IMR-90 (cell line): ENCODE data around the gene GRB14. TPM values are rescaled to one million over a fixed set of nuclear protein-coding genes. Genes with fewer than 3 reads are reported as not detected.

Experiments
- ATAC-seq: fragments of 200-7000 bp; cut with Tn5 transposase; 2 replicates; pipeline ENCODE4 v1.9.1; 2020; ENCODE audit warnings: low read depth, mild to moderate bottlenecking, moderate library complexity
- BruUV-seq: library from RNA; stranded (reverse); fragments of 400-500 nt; replicated peaks from 2 replicates; lab custom pipeline; 2021; lab: Mats Ljungman, UMichigan
- CTCF ChIA-PET: fragments of 300-600 bp; formaldehyde crosslinking; extraction: SDS; loops from one replicate; lab custom pipeline; 2021; ENCODE audit warnings: antibody characterized with exemption; lab: Yijun Ruan, JAX
- POLR2A ChIA-PET: fragments of 300-600 bp; sonication (Branson Sonifier 250); formaldehyde crosslinking; loops from one replicate; lab custom pipeline; 2022; ENCODE audit warnings: antibody characterized with exemption; ENCODE audit not compliant: unreplicated experiment; lab: Charles Lee
- DNase-seq: peaks from one replicate; pipeline ENCODE4 v3.0.0; 2013
- H2AFZ ChIP-seq: replicated peaks from 2 replicates; pipeline ENCODE3; 2013; ENCODE audit warnings: low read length, mild to moderate bottlenecking; ENCODE audit not compliant: poor library complexity
- H2AK5ac ChIP-seq: 2 replicates; pipeline ENCODE4 v1.6.1; 2013; ENCODE audit warnings: low read depth, low read length, inconsistent platforms
- H2AK9ac ChIP-seq: replicated peaks from 2 replicates; pipeline ENCODE3; 2013; ENCODE audit warnings: mild to moderate bottlenecking, low read depth, low read length, moderate library complexity; ENCODE audit not compliant: poor library complexity
- H2BK120ac ChIP-seq: 2 replicates; pipeline ENCODE4 v1.6.1; 2013; ENCODE audit warnings: low read depth, low read length, inconsistent platforms
- H2BK15ac ChIP-seq: 3 replicates; pipeline ENCODE4 v1.6.1; 2013; ENCODE audit warnings: low read depth, low read length, inconsistent platforms
- H2BK20ac ChIP-seq: 2 replicates; pipeline ENCODE4 v1.6.1; 2013; ENCODE audit warnings: low read depth, mild to moderate bottlenecking, inconsistent platforms, low read length, moderate library complexity
- H2BK5ac ChIP-seq: 2 replicates; pipeline ENCODE4 v1.6.1; 2013; ENCODE audit warnings: mild to moderate bottlenecking, low read depth, low read length, inconsistent platforms; ENCODE audit not compliant: poor library complexity, severe bottlenecking
- H3K14ac ChIP-seq: replicated peaks from 2 replicates; pipeline ENCODE4 v1.6.1; 2013; ENCODE audit warnings: low read depth, low read length, inconsistent platforms
- H3K18ac ChIP-seq: 2 replicates; pipeline ENCODE4 v1.6.1; 2013; ENCODE audit warnings: low read depth, low read length, control low read depth
- H3K23ac ChIP-seq: 2 replicates; pipeline ENCODE4 v1.6.1; 2013; ENCODE audit warnings: low read depth, low read length, inconsistent platforms
- H3K27ac ChIP-seq: 2 replicates; pipeline ENCODE4 v1.5.1; 2013; ENCODE audit warnings: mild to moderate bottlenecking, control low read depth, low read length; ENCODE audit not compliant: insufficient read depth
- H3K27me3 ChIP-seq: 2 replicates; pipeline ENCODE4 v1.6.1; 2013; ENCODE audit warnings: low read length; ENCODE audit not compliant: control insufficient read depth, insufficient read depth
- H3K36me3 ChIP-seq: 2 replicates; pipeline ENCODE4 v1.6.1; 2013; ENCODE audit warnings: low read length, mixed read lengths; ENCODE audit not compliant: control insufficient read depth, insufficient read depth
- H3K4ac ChIP-seq: 2 replicates; pipeline ENCODE4 v1.6.1; 2013; ENCODE audit warnings: low read depth, low read length, inconsistent platforms
- H3K4me1 ChIP-seq: 2 replicates; pipeline ENCODE4 v1.6.1; 2013; ENCODE audit warnings: low read length, mixed read lengths; ENCODE audit not compliant: control insufficient read depth, insufficient read depth
- H3K4me2 ChIP-seq: 2 replicates; pipeline ENCODE4 v1.6.1; 2013; ENCODE audit warnings: low read depth, mild to moderate bottlenecking, control low read depth, low read length, moderate library complexity
- H3K4me3 ChIP-seq: 2 replicates; pipeline ENCODE4 v1.5.1; 2013; ENCODE audit warnings: low read depth, mild to moderate bottlenecking, control low read depth, low read length, moderate library complexity; ENCODE audit not compliant: insufficient read depth
- H3K56ac ChIP-seq: 2 replicates; pipeline ENCODE4 v1.6.1; 2013; ENCODE audit warnings: low read length, inconsistent platforms; ENCODE audit not compliant: insufficient read depth; ENCODE audit errors: extremely low read depth
- H3K79me1 ChIP-seq, 2 experiments: 2 replicates each; pipeline ENCODE4 v1.6.1; 2013; ENCODE audit warnings: low read length in 2 of 2, inconsistent platforms in 1 of 2, low read depth in 1 of 2
- H3K9ac ChIP-seq: 2 replicates; pipeline ENCODE4 v1.6.1; 2013; ENCODE audit warnings: low read depth, low read length, control low read depth
- H3K9me1 ChIP-seq: 2 replicates; pipeline ENCODE4 v1.6.1; 2013; ENCODE audit warnings: low read length, inconsistent platforms; ENCODE audit not compliant: insufficient read depth
- H3K9me3 ChIP-seq: 2 replicates; pipeline ENCODE4 v1.6.1; 2013; ENCODE audit warnings: low read length; ENCODE audit not compliant: control insufficient read depth, insufficient read depth
- H4K20me1 ChIP-seq: 2 replicates; pipeline ENCODE4 v1.6.1; 2013; ENCODE audit warnings: low read length, inconsistent platforms; ENCODE audit not compliant: insufficient read depth
- H4K5ac ChIP-seq: 2 replicates; pipeline ENCODE4 v1.6.1; 2013; ENCODE audit warnings: mild to moderate bottlenecking, low read depth, low read length, control low read depth
- H4K8ac ChIP-seq, 2 experiments: 2 replicates each; pipeline ENCODE4 v1.6.1; 2013; ENCODE audit warnings: low read depth in 2 of 2, low read length in 2 of 2, control low read depth in 1 of 2, inconsistent platforms in 1 of 2
- H4K91ac ChIP-seq: 2 replicates; pipeline ENCODE4 v1.6.1; 2013; ENCODE audit warnings: low read depth, low read length, inconsistent platforms; ENCODE audit not compliant: insufficient read depth
- BHLHE40 ChIP-seq: fragments of 150-350 bp; IDR thresholded peaks from 2 replicates; pipeline ENCODE4 v1.6.1; 2016; ENCODE audit warnings: mild to moderate bottlenecking, low read depth, low read length
- CEBPB ChIP-seq: IDR thresholded peaks from 2 replicates; pipeline ENCODE4 v1.6.1; 2012; ENCODE audit warnings: low read depth, low read length, improper control_type of control experiment
- CHD1 ChIP-seq: IDR thresholded peaks from 2 replicates; pipeline ENCODE4 v1.6.1; 2012; ENCODE audit warnings: low read depth, low read length, improper control_type of control experiment
- ELK1 ChIP-seq: fragments of 150-350 bp; IDR thresholded peaks from 2 replicates; pipeline ENCODE4 v1.6.1; 2016; ENCODE audit warnings: low read depth, mild to moderate bottlenecking, low read length, moderate library complexity, borderline replicate concordance
- FOS ChIP-seq: fragments of 150-350 bp; IDR thresholded peaks from 2 replicates; pipeline ENCODE4 v1.6.1; 2016; ENCODE audit warnings: low read depth, low read length
- MAFK ChIP-seq: IDR thresholded peaks from 2 replicates; pipeline ENCODE4 v1.6.1; 2012; ENCODE audit warnings: low read depth, low read length, improper control_type of control experiment
- MAZ ChIP-seq: IDR thresholded peaks from 2 replicates; pipeline ENCODE4 v1.6.1; 2012; ENCODE audit warnings: low read depth, mild to moderate bottlenecking, low read length, improper control_type of control experiment, moderate library complexity, borderline replicate concordance
- MXI1 ChIP-seq: IDR thresholded peaks from 2 replicates; pipeline ENCODE4 v1.6.1; 2012; ENCODE audit warnings: low read depth, mild to moderate bottlenecking, low read length, moderate library complexity, borderline replicate concordance
- NFE2L2 ChIP-seq: fragments of 150-350 bp; IDR thresholded peaks from 2 replicates; pipeline ENCODE4 v1.6.1; 2016; ENCODE audit warnings: low read depth, mild to moderate bottlenecking, low read length
- POLR2A ChIP-seq: IDR thresholded peaks from 2 replicates; pipeline ENCODE4 v1.6.1; 2012; ENCODE audit warnings: mild to moderate bottlenecking, low read depth, low read length
- RAD21 ChIP-seq: IDR thresholded peaks from 2 replicates; pipeline ENCODE4 v1.6.1; 2012; ENCODE audit warnings: low read length, improper control_type of control experiment
- RCOR1 ChIP-seq: IDR thresholded peaks from 2 replicates; pipeline ENCODE4 v1.6.1; 2012; ENCODE audit warnings: mild to moderate bottlenecking, low read length, improper control_type of control experiment; ENCODE audit not compliant: insufficient replicate concordance
- RFX5 ChIP-seq: IDR thresholded peaks from 2 replicates; pipeline ENCODE4 v1.8.0; 2012; ENCODE audit warnings: low read depth, mild to moderate bottlenecking, low read length, moderate library complexity
- SMC3 ChIP-seq: fragments of 150-350 bp; IDR thresholded peaks from 2 replicates; pipeline ENCODE4 v1.6.1; 2016; ENCODE audit warnings: low read depth, mild to moderate bottlenecking, antibody characterized with exemption, low read length, moderate library complexity
- WGBS, 2 experiments: methylation state at CpG; one replicate each; pipeline versions ENCODE4 v1.1.5 to v1.1.7; 2013; ENCODE audit warnings: missing lambda C conversion rate in 2 of 2; ENCODE audit not compliant: insufficient read length in 1 of 2; ENCODE audit errors: extremely low coverage in 2 of 2; 5-methylcytosine and 5-hydroxymethylcytosine counted together
- dilution Hi-C: fragments of 300-500 bp; cut with HindIII; formaldehyde crosslinking; loops from one replicate; pipeline ENCODE4 v1.14.3; 2018; ENCODE audit warnings: low sequenced_read_pairs; ENCODE audit not compliant: unreplicated experiment
- in situ Hi-C: fragments of 300-500 bp; cut with MboI; formaldehyde crosslinking; loops from 3 replicates; pipeline ENCODE4 v1.14.3; 2019; ENCODE audit warnings: low sequenced_read_pairs, inconsistent platforms, mixed read lengths
- intact Hi-C: fragments of 100-400 bp; cut with micrococcal nuclease; formaldehyde crosslinking; loops from 2 replicates; pipeline ENCODE4 v1.10.0; 2022
- polyA plus RNA-seq, 3 experiments: library from polyadenylated mRNA; depleted of rRNA; stranded (reverse); fragments of >200 nt; gene quantifications; 2 replicates each; pipeline ENCODE4 v1.2.3, GENCODE V29; 2012; ENCODE audit warnings: low replicate concordance in 1 of 3
- total RNA-seq: library from RNA; depleted of rRNA; stranded (reverse); fragments of >200 nt; gene quantifications from 2 replicates; pipeline ENCODE4 v1.2.3, GENCODE V29; 2012
- TF ChIP-seq, protein P1 (sequence below): conservative IDR thresholded peaks from 2 replicates; pipeline ENCODE4 v1.5.1; 2012; ENCODE audit warnings: mild to moderate bottlenecking, low read depth, low read length, improper control_type of control experiment
- TF ChIP-seq, protein P2 (sequence below): fragments of 150-350 bp; IDR thresholded peaks from 2 replicates; pipeline ENCODE4 v1.6.1; 2017; ENCODE audit warnings: mild to moderate bottlenecking, antibody characterized with exemption, low read length, low read depth

The GRB14 gene
- total and polyA plus RNA-seq, 2 of the 4 experiments (the other 2 are of a cell fraction) = not detected

GRCh38 chr2:164498836-164499235 is 122.4 kb downstream of the GRB14 start:
- Histone ChIP-seq H2BK20ac (no peak overlapping the region), H3K4me1 (no peaks in the 10 kb centered on the region), H3K4me2 (no peak overlapping the region), H4K91ac (no peak overlapping the region), H3K27me3 (no peaks in the 10 kb centered on the region), H3K27ac (no peak overlapping the region), H3K9ac (no peak overlapping the region), H3K4ac (no peak overlapping the region), H3K79me1 (no peaks in the 10 kb centered on the region), H3K9me1 (no peaks in the 10 kb centered on the region), H2AFZ (no peak overlapping the region), H3K56ac (no peak overlapping the region), H3K4me3 (no peak overlapping the region), H4K20me1 (no peaks in the 10 kb centered on the region), H3K9me3 (no peaks in the 10 kb centered on the region), H2BK15ac (no peak overlapping the region), H4K8ac (no peak overlapping the region), H3K23ac (no peak overlapping the region), H3K14ac (no peak overlapping the region), H2AK9ac (no peak overlapping the region), H2BK120ac (no peak overlapping the region), H4K5ac (no peak overlapping the region), H3K36me3 (no peaks in the 10 kb centered on the region), H3K18ac (no peak overlapping the region), H2BK5ac (no peak overlapping the region), H2AK5ac (no peak overlapping the region)
- no TSS peak for BruUV-seq
- in situ Hi-C loops = loop anchor here (25.0 kb wide), 1 partner anchor 1312 kb away; no protein-coding TSS in a partner anchor
- WGBS, 2 experiments = 33% methylated on average over 1 of the region's 2 CpGs; no CpG with 5 or more reads in 1 of the 2 experiments
- no peak for TF ChIP-seq MAFK
- TF ChIP-seq, protein P1, sequence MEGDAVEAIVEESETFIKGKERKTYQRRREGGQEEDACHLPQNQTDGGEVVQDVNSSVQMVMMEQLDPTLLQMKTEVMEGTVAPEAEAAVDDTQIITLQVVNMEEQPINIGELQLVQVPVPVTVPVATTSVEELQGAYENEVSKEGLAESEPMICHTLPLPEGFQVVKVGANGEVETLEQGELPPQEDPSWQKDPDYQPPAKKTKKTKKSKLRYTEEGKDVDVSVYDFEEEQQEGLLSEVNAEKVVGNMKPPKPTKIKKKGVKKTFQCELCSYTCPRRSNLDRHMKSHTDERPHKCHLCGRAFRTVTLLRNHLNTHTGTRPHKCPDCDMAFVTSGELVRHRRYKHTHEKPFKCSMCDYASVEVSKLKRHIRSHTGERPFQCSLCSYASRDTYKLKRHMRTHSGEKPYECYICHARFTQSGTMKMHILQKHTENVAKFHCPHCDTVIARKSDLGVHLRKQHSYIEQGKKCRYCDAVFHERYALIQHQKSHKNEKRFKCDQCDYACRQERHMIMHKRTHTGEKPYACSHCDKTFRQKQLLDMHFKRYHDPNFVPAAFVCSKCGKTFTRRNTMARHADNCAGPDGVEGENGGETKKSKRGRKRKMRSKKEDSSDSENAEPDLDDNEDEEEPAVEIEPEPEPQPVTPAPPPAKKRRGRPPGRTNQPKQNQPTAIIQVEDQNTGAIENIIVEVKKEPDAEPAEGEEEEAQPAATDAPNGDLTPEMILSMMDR = no peak
- TF ChIP-seq CEBPB = no peak
- no peak for TF ChIP-seq FOS
- no peak for TF ChIP-seq CHD1
- no peak for TF ChIP-seq BHLHE40
- no peak for TF ChIP-seq MXI1
- TF ChIP-seq NFE2L2 = no peak
- TF ChIP-seq ELK1 = no peak
- TF ChIP-seq RFX5 = no peak
- no peak for TF ChIP-seq RCOR1
- no peak for TF ChIP-seq RAD21
- no peak for TF ChIP-seq SMC3
- TF ChIP-seq MAZ = no peak
- TF ChIP-seq, protein P2, sequence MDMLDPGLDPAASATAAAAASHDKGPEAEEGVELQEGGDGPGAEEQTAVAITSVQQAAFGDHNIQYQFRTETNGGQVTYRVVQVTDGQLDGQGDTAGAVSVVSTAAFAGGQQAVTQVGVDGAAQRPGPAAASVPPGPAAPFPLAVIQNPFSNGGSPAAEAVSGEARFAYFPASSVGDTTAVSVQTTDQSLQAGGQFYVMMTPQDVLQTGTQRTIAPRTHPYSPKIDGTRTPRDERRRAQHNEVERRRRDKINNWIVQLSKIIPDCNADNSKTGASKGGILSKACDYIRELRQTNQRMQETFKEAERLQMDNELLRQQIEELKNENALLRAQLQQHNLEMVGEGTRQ = no peak
- TF ChIP-seq POLR2A = no peak
- dilution Hi-C loops = no loop called here
- DNase-seq (no peak), ATAC-seq (no peak)
- intact Hi-C loops = loop anchor here (5.0 kb wide), 2 partner anchors 1307 to 1607 kb away; no protein-coding TSS in a partner anchor
- CTCF ChIA-PET = no interaction called here
- POLR2A ChIA-PET = no interaction called here
